GM21717 (cell line): Measurements from ENCODE around the gene USP34.
"Not testable (repeated sequence)": the region's sequence is repeated elsewhere in the genome, so short reads cannot be mapped to it uniquely, and the experiment has no call there.

ENCODE experiments used
- ATAC-seq: cut with Tn5 transposase; IDR thresholded peaks from one replicate; pipeline ENCODE4 v1.9.1; 2021; ENCODE audit warnings: mild to moderate bottlenecking, moderate library complexity; ENCODE audit not compliant: unreplicated experiment

The USP34 gene

DNA sequence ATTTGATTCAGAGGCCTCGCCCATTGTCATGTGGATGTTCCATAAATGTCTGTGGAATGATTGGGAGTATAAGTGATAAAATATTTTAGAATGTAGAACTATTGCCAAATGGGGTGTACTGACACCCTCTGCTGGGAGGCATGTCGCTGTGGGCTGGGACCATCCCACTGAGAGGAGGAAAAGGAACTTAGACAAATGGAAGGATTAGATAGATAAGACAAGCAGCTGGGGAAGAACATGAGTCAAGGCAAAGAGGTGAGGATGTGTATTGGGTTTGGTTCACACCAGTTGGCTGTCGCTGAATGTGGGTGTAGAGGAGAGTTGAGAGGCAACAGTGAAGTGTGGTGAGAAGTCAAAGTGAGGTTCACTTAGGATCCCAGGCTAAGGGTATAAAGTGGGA lies 304.9 kb downstream of the USP34 start:
- ATAC-seq: no peak

DNA sequence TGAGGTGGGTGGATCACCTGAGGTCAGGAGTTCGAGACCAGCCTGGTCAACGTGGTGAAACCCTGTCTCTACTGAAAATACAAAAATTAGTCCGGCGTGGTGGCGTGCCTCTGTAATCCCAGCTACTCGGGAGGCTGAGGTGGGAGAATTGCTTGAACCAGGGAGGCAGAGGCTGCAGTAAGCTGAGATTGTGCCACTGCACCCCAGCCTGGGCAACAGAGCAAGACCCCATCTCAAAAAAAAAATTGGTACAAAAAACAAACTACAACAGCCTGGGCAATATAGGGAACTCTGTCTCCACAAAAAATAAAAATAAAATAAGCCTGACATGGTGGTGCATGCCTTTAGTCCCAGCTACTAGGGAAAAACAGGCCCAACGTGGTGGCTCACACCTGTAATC lies 305.8 kb downstream of the USP34 start:
- not testable (repeated sequence) for ATAC-seq

DNA sequence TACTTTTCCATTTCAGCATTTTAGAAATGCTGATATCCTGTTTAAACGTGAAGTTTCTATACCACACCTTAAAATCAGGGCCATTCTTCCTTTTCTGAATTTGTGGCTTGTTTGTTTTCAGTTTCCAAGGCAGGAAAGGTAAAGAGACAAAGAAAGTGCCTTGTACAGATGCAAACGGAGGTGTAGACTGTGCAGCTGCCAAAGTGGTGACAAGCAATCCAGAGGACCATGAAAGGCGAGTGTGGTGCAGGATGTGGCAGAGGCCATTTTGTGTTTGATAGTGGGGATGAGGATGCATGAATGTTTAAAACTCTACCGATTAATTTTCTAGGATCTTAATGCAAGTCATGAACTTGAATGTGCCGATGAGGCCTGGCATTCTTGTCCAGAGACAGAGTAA lies 308.2 kb downstream of the USP34 start:
- no peak for ATAC-seq

DNA sequence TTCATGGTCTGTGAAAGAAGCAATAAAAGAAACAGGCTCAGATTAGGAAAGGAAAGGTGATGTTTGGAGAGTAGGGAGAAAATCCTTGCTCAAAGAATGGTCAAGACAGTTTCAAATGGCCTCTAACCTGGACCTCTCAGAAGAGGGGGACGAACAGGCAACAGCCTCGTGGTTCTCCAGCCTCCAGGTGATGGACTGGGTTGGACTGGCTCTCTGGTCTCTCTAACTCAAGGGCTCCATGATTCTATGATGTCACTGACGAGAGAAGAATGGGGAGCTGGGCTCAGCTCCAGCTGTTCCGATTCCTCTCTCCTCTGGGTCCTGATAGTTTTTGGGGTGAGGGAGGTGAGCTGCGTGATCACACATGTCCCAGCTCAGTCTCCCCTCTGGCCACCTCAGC lies 309.0 kb downstream of the USP34 start, which contains the start of gene C2orf74:
Gene C2orf74 (plus strand): TSS at position 301 of the 400 bp plus-strand sequence. CDS start 327 bp downstream, outside the sequence.
- no peak for ATAC-seq

DNA sequence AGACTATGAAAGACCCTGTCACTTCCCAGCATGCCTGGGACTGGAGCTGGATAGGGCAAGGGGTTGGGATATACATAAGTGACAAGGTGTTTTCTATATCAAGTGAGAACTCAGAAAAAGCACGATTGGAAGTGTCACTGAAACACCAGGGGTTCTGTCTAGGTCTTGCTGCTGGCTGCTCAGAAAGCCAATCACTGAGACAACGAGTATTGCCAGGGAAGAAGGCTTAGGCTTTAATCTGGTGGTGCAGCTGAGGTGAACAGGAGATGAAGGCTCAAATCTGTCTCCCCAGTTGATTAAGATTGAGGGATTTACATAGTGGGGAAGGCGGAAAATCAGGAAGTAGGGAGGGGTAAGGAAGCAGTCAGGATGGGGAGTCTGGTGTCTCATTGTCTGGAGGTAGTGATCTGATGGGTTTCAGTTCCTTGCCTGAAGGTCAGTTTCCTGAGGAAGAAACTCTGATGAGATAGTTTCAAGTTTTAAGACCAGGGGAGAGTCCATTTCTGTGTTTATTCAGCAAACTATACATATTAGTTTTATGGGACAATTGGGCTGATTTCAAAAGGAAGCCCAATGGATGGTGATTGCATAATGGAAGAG lies 312.4 kb downstream of the USP34 start:
- ATAC-seq: no peak

DNA sequence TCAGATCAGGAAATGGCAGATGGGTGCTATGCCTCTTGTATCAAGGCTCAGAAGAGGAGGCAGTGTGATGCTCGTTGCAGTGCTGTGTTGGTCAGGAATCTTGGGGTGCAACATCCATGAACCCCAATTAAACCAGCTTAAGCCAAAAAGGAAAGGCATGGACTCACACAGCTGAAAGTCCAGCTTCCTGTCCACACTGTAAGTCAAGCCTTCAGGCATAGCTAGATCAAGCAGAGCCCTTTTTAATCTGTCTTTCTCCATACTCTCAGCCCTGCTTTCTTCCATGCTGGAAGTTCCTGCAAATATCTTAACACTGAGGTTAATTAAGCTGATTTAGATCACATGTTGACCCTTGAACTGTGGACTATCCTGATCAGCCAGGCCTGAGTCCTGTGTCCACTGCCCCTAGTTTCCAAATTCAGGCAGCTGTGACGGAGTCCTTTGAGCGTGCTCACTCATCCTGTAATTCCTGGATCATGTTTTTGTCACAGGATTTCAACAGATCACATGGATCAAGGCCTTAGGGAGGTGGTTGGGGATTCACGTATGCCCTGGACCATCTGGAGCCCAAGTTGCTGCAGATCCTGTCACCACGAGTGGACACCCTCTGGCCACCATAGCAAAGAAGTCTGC lies 313.4 kb downstream of the USP34 start:
- ATAC-seq: no peak

DNA sequence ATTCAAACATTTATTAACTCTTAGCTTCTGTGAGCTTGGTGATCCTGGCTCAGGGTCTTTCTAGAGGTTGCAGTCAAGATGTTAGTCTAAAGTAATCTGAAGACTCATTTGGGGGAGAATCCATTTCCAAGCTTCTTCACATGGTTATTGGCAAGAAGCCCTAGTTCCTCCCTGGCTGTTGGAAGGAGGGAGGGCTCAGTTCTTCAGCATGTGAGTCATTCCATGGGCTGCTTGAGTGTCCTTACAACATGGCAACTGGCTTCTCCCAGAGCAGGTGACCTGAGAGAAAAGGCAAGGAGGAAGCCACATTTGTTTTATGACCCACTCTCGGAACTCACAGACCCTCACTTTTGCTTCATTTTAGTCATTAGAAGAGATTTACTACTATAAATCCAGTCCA lies 319.5 kb downstream of the USP34 start:
- ATAC-seq: no peak

DNA sequence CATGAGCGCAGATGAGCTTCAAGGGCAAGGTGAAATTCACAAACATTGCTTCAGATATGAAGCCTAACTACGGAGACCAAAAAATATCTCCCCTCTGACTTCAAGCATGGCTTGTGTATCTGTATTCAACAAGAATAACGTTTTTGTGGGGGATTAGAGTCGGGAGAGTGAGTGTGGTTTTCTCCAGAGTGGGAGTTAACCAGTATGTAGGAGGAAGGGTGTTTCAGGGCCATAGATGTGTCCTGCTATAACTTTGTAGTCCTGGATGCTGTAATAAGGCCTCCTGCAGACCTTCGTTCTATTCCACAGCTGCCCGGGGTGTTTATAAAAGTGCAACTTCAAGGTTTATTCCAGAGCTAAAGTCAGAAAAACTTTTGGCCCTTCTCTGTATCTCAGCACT lies 321.8 kb downstream of the USP34 start:
- ATAC-seq: no peak

DNA sequence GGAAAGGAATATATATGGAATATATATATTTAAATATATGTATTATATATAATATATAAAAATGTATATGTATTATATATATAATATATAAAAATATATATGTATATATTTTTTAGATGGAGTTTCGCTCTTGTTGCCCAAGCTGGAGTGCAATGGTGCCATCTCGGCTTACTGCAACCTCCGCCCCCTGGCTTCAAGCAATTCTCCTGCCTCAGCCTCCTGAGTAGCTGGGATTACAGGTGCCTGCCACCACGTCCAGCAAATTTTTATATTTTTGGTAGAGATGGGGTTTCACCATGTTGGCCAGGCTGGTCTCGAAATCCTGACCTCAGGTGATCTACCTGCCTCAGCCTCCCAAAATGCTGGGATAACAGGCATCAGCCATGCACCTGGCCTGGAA lies 322.8 kb downstream of the USP34 start:
- ATAC-seq: not testable (repeated sequence)

DNA sequence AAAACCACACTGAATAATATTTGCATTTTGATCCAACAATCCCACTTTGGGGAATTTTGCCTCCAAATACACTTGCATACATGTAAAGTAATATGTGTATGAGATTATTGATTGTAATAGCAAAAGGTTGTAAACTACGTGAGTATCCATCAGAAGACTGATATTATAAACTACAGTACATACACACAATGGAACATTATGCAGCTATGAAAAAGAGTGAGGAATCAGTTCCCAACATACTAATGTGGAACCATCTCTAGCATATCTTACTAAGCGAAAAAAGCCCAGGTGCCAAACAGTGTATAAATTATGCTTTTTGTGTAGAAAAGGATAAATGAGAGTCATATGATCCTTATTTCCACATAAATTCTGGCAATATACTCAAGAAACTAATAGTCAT lies 324.9 kb downstream of the USP34 start:
- no peak for ATAC-seq

DNA sequence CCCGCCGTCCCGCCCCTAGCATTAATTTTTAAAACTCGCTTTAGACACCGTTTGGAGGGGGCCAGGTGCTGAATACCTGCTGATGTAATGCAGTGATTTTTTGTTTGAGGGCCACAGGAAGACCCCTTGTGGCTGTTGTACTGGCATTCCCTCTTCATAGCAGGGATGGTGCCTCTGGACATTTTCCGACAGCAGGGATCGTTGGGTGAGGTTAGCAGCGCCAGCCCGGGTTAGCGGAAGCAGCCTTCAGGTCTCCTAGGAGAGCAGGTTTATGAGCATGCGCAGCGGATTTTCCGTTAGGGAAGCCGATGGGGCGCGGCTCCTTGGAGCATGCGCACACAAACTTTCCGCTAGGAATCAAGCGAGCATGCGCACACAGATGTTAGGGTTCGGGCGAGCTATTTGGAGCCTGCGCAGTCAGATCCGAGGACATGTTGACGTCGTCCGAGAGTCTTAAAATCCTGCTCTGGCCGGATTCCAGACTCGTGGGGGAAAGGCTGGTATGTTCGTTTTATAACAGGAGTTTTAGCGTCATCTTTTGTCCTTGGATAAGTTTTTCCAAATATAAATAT lies 326.1 kb downstream of the USP34 start:
- peak; percentile 78 for ATAC-seq

DNA sequence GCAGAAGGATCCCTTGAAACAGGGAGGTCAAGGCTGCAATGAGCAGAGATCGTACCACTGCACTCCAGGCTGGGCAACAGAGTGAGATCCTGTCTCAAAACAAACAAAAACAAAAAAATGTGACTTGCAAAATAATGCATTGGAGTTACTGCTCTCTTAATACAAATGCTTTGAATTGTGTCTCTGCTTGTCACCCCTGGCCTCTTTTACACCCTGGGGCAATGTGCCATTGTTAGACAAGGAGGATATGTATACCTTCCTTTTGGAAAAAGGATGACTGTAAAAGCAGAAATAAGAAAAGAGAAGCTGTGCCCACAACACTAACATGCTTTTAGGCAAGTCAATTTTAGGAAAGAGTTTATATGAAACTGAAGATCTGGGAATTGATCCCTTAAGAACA lies 329.7 kb downstream of the USP34 start:
- no peak for ATAC-seq

DNA sequence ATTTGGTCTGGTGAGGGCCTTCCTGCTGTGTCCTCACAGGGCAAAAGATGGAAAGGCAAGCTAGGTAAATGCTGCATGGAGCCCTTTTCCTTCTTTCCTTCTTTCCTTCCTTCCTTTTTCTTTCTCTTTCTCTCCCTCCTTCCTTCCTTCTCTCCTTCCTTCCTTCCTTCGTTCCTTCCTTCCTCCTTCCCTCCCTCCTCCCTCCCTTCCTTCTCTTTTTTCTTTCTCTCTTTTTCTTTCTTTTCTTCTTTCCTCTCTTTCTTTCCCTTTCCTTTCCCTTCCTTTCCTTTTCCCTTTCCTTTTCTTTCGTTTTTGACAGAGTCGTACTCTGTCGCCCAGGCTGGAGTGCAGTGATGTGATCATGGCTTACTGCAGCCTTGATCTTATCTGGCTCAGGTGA lies 332.0 kb downstream of the USP34 start:
- ATAC-seq: no peak
